ENCODE data around the gene ANXA3. TPM values are rescaled to one million over a fixed set of nuclear protein-coding genes. Genes with fewer than 3 reads are reported as not detected.

ANXA3 gene
- total and polyA plus RNA-seq, 2 donors (not counting 1 experiment from before 2014, with no cell fraction given): not detected

- Histone ChIP-seq H3K36me3 (replicated peaks in 1 of 2; ENCODE audit: control extremely low read depth in 1 of 2, control insufficient read depth in 1 of 2, extremely low read depth in 1 of 2, insufficient read depth in 2 of 2, low read length in 1 of 2) (no peaks in the 10 kb centered on the region), H4K20me1 (ENCODE audit: control insufficient read depth, insufficient read depth, low read length, poor library complexity, severe bottlenecking) (no peaks in the 10 kb centered on the region), H3K4me2 (replicated peaks; ENCODE audit: low read depth, low read length, poor library complexity, severe bottlenecking) (no peak overlapping the region), H3K9ac (ENCODE audit: low read length) (no peak overlapping the region), H3K79me2 (ENCODE audit: control insufficient read depth, insufficient read depth, low read length) (no peaks in the 10 kb centered on the region), H3K9me3 (ENCODE audit: control extremely low read depth in 1 of 3, control insufficient read depth in 2 of 3, insufficient read depth in 1 of 3, low read length in 2 of 3) (no peaks in the 10 kb centered on the region), H2AFZ (ENCODE audit: insufficient read depth, low read depth, low read length, poor library complexity, severe bottlenecking) (no peak overlapping the region), H3K27ac (ENCODE audit: low read length in 2 of 2) (no peak overlapping the region), H3K27me3 (replicated peaks in 1 of 4; ENCODE audit: control extremely low read depth in 1 of 4, control insufficient read depth in 3 of 4, insufficient read depth in 4 of 4, low read length in 3 of 4) (peaks cover 0 to 5% (median 1%) of the 10 kb centered on the region in 4 experiments), H3K4me3 (ENCODE audit: control extremely low read depth in 1 of 5, extremely low read depth in 1 of 5, insufficient read depth in 1 of 5, low read depth in 2 of 5, low read length in 4 of 5) (no peak overlapping the region), H3K4me1 (ENCODE audit: control insufficient read depth in 2 of 2, insufficient read depth in 2 of 2, low read length in 2 of 2) (no peaks in the 10 kb centered on the region)
- ATAC-seq (ENCODE audit: low read depth) (no peak), DNase-seq (no peak)
- no peak overlapping the region for H3K4me3 Mint-ChIP-seq
- intact Hi-C loops (cut with micrococcal nuclease): no loop called here
- ChIA-PET CTCF (interaction anchor here (1.2 kb wide), 1 partner anchor 15 kb away, joined by 3 read pairs; no protein-coding TSS in a partner anchor), POLR2A (no interaction called here)
- no peaks in the 10 kb centered on the region for H3K4me1 Mint-ChIP-seq
- peaks cover 14% of the 10 kb centered on the region for H3K27me3 Mint-ChIP-seq
- no CpG with 5 or more reads among the region's 2 CpGs for WGBS (ENCODE audit: insufficient coverage)
- TF ChIP-seq CTCF (IDR thresholded peaks at IDR 0.05) (no peak), EZH2 (IDR thresholded peaks at IDR 0.05; ENCODE audit: borderline replicate concordance, insufficient read depth, low read depth, low read length, poor library complexity, severe bottlenecking) (no peak)
- no peaks in the 10 kb centered on the region for H3K9me3 Mint-ChIP-seq (ENCODE audit: insufficient read depth)
- H3K27ac Mint-ChIP-seq: no peak overlapping the region
Observed at GRCh38 chr4:78509043-78509442, 42.5 kb upstream of the ANXA3 start.

DNA sequence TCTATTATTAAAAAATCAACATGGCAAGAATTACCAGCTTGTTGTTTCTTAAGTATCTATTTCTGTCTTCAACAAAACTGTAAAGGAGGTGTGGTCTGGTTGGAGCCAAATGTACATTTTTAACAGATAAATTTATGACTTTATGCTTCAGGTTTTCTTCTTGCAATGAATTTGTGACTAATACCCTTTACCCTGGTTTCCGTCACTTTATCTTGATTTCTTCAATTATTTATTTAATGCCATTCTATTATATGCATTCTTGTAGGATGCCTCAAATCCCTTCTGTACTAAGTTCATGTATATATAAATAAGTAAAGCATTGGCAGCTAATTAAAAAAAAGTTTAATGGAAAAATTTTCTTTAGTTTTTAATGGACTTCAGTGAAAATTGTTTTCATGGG lies 41.5 kb upstream of the ANXA3 start:
- no peak overlapping the region for H3K4me3 ChIP-seq (ENCODE audit: control extremely low read depth in 1 of 5, extremely low read depth in 1 of 5, insufficient read depth in 1 of 5, low read depth in 2 of 5, low read length in 4 of 5)
- H3K4me1 Mint-ChIP-seq: no peaks in the 10 kb centered on the region
- DNase-seq (no peak), ATAC-seq (ENCODE audit: low read depth) (no peak)
- CTCF ChIA-PET: no interaction called here
- H3K9me3 ChIP-seq (ENCODE audit: control extremely low read depth in 1 of 3, control insufficient read depth in 2 of 3, insufficient read depth in 1 of 3, low read length in 2 of 3): no peaks in the 10 kb centered on the region
- no peaks in the 10 kb centered on the region for H3K4me1 ChIP-seq (ENCODE audit: control insufficient read depth in 2 of 2, insufficient read depth in 2 of 2, low read length in 2 of 2)
- WGBS (ENCODE audit: insufficient coverage): no CpG with 5 or more reads among the region's 1 CpG
- H3K9ac ChIP-seq (ENCODE audit: low read length): no peak overlapping the region
- no peak overlapping the region for H3K27ac ChIP-seq (ENCODE audit: low read length in 2 of 2)
- no peaks in the 10 kb centered on the region for H3K79me2 ChIP-seq (ENCODE audit: control insufficient read depth, insufficient read depth, low read length)
- H3K27me3 Mint-ChIP-seq: peaks cover 11% of the 10 kb centered on the region
- intact Hi-C loops (cut with micrococcal nuclease): no loop called here
- H3K36me3 ChIP-seq (replicated peaks in 1 of 2; ENCODE audit: control extremely low read depth in 1 of 2, control insufficient read depth in 1 of 2, extremely low read depth in 1 of 2, insufficient read depth in 2 of 2, low read length in 1 of 2): no peaks in the 10 kb centered on the region
- H3K9me3 Mint-ChIP-seq (ENCODE audit: insufficient read depth): no peaks in the 10 kb centered on the region
- no peak overlapping the region for H3K4me2 ChIP-seq (replicated peaks; ENCODE audit: low read depth, low read length, poor library complexity, severe bottlenecking)
- no peak overlapping the region for H3K4me3 Mint-ChIP-seq
- TF ChIP-seq CTCF (IDR thresholded peaks at IDR 0.05): no peak
- TF ChIP-seq EZH2 (IDR thresholded peaks at IDR 0.05; ENCODE audit: borderline replicate concordance, insufficient read depth, low read depth, low read length, poor library complexity, severe bottlenecking): no peak
- H2AFZ ChIP-seq (ENCODE audit: insufficient read depth, low read depth, low read length, poor library complexity, severe bottlenecking): no peak overlapping the region
- H3K27me3 ChIP-seq (replicated peaks in 1 of 4; ENCODE audit: control extremely low read depth in 1 of 4, control insufficient read depth in 3 of 4, insufficient read depth in 4 of 4, low read length in 3 of 4): peaks cover 0 to 5% (median 1%) of the 10 kb centered on the region in 4 experiments
- POLR2A ChIA-PET: no interaction called here
- no peaks in the 10 kb centered on the region for H4K20me1 ChIP-seq (ENCODE audit: control insufficient read depth, insufficient read depth, low read length, poor library complexity, severe bottlenecking)
- H3K27ac Mint-ChIP-seq: no peak overlapping the region

Data from B cell (primary cell).